CD4-positive, alpha-beta T cell (primary cell): ENCODE measurements around the gene TMEM217. TPM values are rescaled to one million over a fixed set of nuclear protein-coding genes. Genes with fewer than 3 reads are reported as not detected.

Experiments used
- ATAC-seq: fragments of 200-7000 bp; cut with Tn5 transposase; one replicate; pipeline ENCODE4 v1.10.0; 2022; ENCODE audit warnings: mild to moderate bottlenecking; ENCODE audit not compliant: poor library complexity
- CTCF ChIA-PET: fragments of 350-600 bp; sonication (Branson Sonifier 250); formaldehyde crosslinking; loops from one replicate; lab custom pipeline; 2021; ENCODE audit warnings: antibody characterized with exemption, inconsistent platforms; lab: Charles Lee
- POLR2A ChIA-PET: fragments of 350-600 bp; sonication (Branson Sonifier 250); formaldehyde crosslinking; loops from one replicate; lab custom pipeline; 2021; ENCODE audit warnings: antibody characterized with exemption, inconsistent platforms; lab: Charles Lee
- DNase-seq, 14 experiments: peaks; one replicate each; pipeline ENCODE4 v3.0.0-alpha.2; 2013 to 2020; ENCODE audit warnings: mixed read lengths in 2 of 14
- H3K27ac ChIP-seq, 2 donors: one replicate each; pipeline versions ENCODE4 v1.5.1 to v1.7.0; 2013; ENCODE audit warnings: low read length in 2 of 2, low read depth in 1 of 2, mild to moderate bottlenecking in 1 of 2
- H3K27me3 ChIP-seq, 2 experiments: 1 replicate in 1 of 2; 2 replicates in 1 of 2; pipeline versions ENCODE4 v1.6.1 to v1.7.0; 2013; ENCODE audit warnings: low read length in 2 of 2, control low read depth in 1 of 2, mild to moderate bottlenecking in 1 of 2, moderate library complexity in 1 of 2; ENCODE audit not compliant: insufficient read depth in 2 of 2, control insufficient read depth in 1 of 2
- H3K36me3 ChIP-seq: one replicate; pipeline ENCODE4 v1.6.1; 2013; ENCODE audit warnings: low read length, control low read depth; ENCODE audit not compliant: insufficient read depth
- H3K4me1 ChIP-seq: one replicate; pipeline ENCODE4 v1.6.1; 2013; ENCODE audit warnings: low read length, control low read depth; ENCODE audit not compliant: insufficient read depth
- H3K4me3 ChIP-seq: one replicate; pipeline ENCODE4 v1.5.1; 2013; ENCODE audit warnings: mild to moderate bottlenecking, low read length, moderate library complexity
- H3K9me3 ChIP-seq, 2 experiments: 1 replicate in 1 of 2; 2 replicates in 1 of 2; pipeline versions ENCODE4 v1.6.1 to v1.7.0; 2013; ENCODE audit warnings: low read length in 2 of 2, mild to moderate bottlenecking in 2 of 2, control low read depth in 1 of 2, moderate library complexity in 1 of 2; ENCODE audit not compliant: control insufficient read depth in 1 of 2, insufficient read depth in 1 of 2
- H3K27ac Mint-ChIP-seq: one replicate; pipeline ENCODE4 v1.8.0; 2020; ENCODE audit warnings: mixed read lengths
- H3K27me3 Mint-ChIP-seq: one replicate; pipeline ENCODE4 v1.8.0; 2021; ENCODE audit warnings: mixed read lengths
- H3K36me3 Mint-ChIP-seq: one replicate; pipeline ENCODE4 v1.8.0; 2021; ENCODE audit warnings: low read depth, mixed read lengths
- H3K4me1 Mint-ChIP-seq: one replicate; pipeline ENCODE4 v1.8.0; 2021; ENCODE audit warnings: low read depth, mixed read lengths
- H3K4me3 Mint-ChIP-seq: one replicate; pipeline ENCODE4 v1.8.0; 2020; ENCODE audit warnings: mild to moderate bottlenecking, mixed read lengths
- H3K9me3 Mint-ChIP-seq: one replicate; pipeline ENCODE4 v1.8.0; 2020; ENCODE audit warnings: mixed read lengths
- intact Hi-C, 2 experiments: fragments of 100-400 bp; cut with DNase I in 1 of 2; cut with micrococcal nuclease in 1 of 2; formaldehyde crosslinking; loops; one replicate each; pipeline versions ENCODE4 v1.15.1 to v1.9.0; 2023 to 2025; cut with DNase I, micrococcal nuclease
- total RNA-seq, 174 experiments: library from RNA in 2 of 174; stranded (reverse) in 2 of 174; gene quantifications; one replicate each; pipeline ENCODE4 v1.2.3 and lab custom pipeline; 2021 to 2026
- TF ChIP-seq, protein P1 (sequence below): fragments of 200-600 bp; IDR thresholded peaks from one replicate; pipeline ENCODE4 v1.8.0; 2022; ENCODE audit warnings: antibody characterized with exemption, mild to moderate bottlenecking

Gene TMEM217
- total RNA-seq, 2 experiments from 2014 or later: 0.41 to 0.47 TPM

DNA sequence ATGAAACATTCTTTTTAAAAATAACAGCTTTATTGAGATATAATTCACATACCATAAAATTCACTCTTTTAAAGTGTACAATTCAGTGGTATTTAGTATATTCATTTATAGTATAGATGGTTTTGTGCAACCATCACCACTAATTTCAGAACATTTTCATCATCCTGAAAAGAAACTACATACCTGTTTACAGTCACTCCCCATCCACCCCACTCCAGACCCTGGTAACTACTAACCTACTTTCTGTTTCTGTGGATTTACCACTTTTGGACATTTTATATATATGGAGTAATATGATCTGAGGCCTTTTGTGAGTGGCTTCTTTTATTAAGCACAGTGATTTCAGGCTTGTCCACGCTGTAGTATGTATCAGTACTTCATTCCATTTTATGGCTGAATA is 2.5 kb upstream of the TMEM217 start:
- Mint-ChIP-seq H3K4me3 (peak overlapping the region; percentile 36), H3K36me3 (peaks cover 10% of the 10 kb centered on the region), H3K27ac (peak overlapping the region; percentile 10), H3K27me3 (no peaks in the 10 kb centered on the region), H3K9me3 (no peaks in the 10 kb centered on the region), H3K4me1 (peaks cover 70% of the 10 kb centered on the region)
- no peaks in the 10 kb centered on the region for H3K9me3 ChIP-seq
- H3K27me3 ChIP-seq: no peaks in the 10 kb centered on the region
- DNase-seq: no peak
- no peaks in the 10 kb centered on the region for H3K36me3 ChIP-seq
- no peak for ATAC-seq
- H3K27ac ChIP-seq: no peak overlapping the region
- CTCF ChIA-PET: no interaction called here
- TF ChIP-seq, protein P1, sequence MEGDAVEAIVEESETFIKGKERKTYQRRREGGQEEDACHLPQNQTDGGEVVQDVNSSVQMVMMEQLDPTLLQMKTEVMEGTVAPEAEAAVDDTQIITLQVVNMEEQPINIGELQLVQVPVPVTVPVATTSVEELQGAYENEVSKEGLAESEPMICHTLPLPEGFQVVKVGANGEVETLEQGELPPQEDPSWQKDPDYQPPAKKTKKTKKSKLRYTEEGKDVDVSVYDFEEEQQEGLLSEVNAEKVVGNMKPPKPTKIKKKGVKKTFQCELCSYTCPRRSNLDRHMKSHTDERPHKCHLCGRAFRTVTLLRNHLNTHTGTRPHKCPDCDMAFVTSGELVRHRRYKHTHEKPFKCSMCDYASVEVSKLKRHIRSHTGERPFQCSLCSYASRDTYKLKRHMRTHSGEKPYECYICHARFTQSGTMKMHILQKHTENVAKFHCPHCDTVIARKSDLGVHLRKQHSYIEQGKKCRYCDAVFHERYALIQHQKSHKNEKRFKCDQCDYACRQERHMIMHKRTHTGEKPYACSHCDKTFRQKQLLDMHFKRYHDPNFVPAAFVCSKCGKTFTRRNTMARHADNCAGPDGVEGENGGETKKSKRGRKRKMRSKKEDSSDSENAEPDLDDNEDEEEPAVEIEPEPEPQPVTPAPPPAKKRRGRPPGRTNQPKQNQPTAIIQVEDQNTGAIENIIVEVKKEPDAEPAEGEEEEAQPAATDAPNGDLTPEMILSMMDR: no peak
- intact Hi-C loops: no loop called here
- POLR2A ChIA-PET: no interaction called here
- no peak overlapping the region for H3K4me3 ChIP-seq
- peaks cover 21% of the 10 kb centered on the region for H3K4me1 ChIP-seq

DNA sequence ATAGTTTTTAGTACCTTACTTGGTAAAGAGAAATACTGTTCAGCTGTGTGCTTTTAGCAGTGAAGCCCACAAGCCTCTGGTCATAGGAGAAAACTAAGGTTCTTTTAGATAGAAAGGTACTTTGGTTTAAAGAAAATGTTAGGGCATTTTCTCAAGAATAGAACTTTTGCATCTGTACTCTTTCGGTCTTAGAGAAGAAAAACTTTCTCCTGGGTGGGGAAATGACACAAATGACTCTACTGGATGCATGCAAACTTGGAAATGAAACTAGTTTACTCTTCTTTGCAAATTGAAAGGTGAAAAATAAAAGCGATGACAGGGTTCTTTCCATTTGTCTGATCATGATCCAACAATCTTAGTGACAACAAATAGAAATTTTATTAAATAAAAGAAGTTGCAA is 2.1 kb upstream of the TMEM217 start:
- H3K27ac Mint-ChIP-seq: peak overlapping the region; percentile 73
- DNase-seq (peak in 1 of 14 experiments; percentile 27), ATAC-seq (no peak)
- Histone ChIP-seq H3K4me3 (no peak overlapping the region), H3K36me3 (no peaks in the 10 kb centered on the region), H3K27ac (peak overlapping the region in 1 of 2 donors; percentile 92), H3K27me3 (no peaks in the 10 kb centered on the region), H3K9me3 (no peaks in the 10 kb centered on the region), H3K4me1 (peaks cover 21% of the 10 kb centered on the region)
- H3K27me3 Mint-ChIP-seq: no peaks in the 10 kb centered on the region
- peaks cover 10% of the 10 kb centered on the region for H3K36me3 Mint-ChIP-seq
- CTCF ChIA-PET: no interaction called here
- intact Hi-C loops: no loop called here
- TF ChIP-seq, protein P1: no peak
- H3K4me1 Mint-ChIP-seq: peaks cover 66% of the 10 kb centered on the region
- peak overlapping the region; percentile 72 for H3K4me3 Mint-ChIP-seq
- no peaks in the 10 kb centered on the region for H3K9me3 Mint-ChIP-seq
- POLR2A ChIA-PET: no interaction called here

DNA sequence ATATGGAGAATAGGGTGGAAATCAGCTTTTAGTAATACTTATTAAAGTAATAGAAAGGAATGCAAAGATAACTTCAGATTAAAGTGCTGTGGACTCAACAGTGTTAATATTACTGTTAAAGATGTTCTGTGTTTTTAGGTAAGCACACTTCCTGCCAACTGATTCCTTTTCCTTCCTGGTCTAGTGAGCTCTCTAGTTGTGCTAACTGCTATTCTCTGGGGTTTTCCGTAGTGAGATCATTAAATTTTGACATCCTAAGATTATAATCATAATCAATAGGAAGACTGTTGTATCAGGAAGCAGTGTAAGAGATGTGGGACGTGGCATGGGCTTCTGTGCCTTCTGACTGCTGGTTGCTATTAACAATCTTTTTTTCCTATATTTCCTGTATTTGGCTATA is 1.2 kb upstream of the TMEM217 start:
- no peaks in the 10 kb centered on the region for H3K27me3 Mint-ChIP-seq
- Histone ChIP-seq H3K9me3 (no peaks in the 10 kb centered on the region), H3K27me3 (no peaks in the 10 kb centered on the region), H3K4me1 (peaks cover 21% of the 10 kb centered on the region), H3K36me3 (no peaks in the 10 kb centered on the region), H3K4me3 (peak overlapping the region; percentile 82), H3K27ac (peak overlapping the region; percentile 86 to 92)
- ChIA-PET POLR2A (no interaction called here), CTCF (interaction anchor here (1.1 kb wide), 1 partner anchor 49 kb away, joined by 4 read pairs; no protein-coding TSS in a partner anchor)
- ATAC-seq (peak; percentile 7), DNase-seq (peak in 3 of 14 experiments; percentile 67 to 78 (median 73))
- intact Hi-C loops: loop anchor here in 1 of 2 experiments (5.0 kb wide), 2 partner anchors 37 to 372 kb away; partner anchors contain the start of gene C6orf89
- TF ChIP-seq, protein P1: no peak
- peaks cover 10% of the 10 kb centered on the region for H3K36me3 Mint-ChIP-seq
- peak overlapping the region; percentile 72 for H3K4me3 Mint-ChIP-seq
- no peaks in the 10 kb centered on the region for H3K9me3 Mint-ChIP-seq
- H3K27ac Mint-ChIP-seq: peak overlapping the region; percentile 73
- peaks cover 59% of the 10 kb centered on the region for H3K4me1 Mint-ChIP-seq
